ENCODE results near the gene TMEM31. TPM values are rescaled to one million over a fixed set of nuclear protein-coding genes. Genes with fewer than 3 reads are reported as not detected.

The TMEM31 gene
- total and polyA plus RNA-seq, 2 donors (not counting 3 experiments of a cell fraction or from before 2014, with no cell fraction given) = not detected

DNA sequence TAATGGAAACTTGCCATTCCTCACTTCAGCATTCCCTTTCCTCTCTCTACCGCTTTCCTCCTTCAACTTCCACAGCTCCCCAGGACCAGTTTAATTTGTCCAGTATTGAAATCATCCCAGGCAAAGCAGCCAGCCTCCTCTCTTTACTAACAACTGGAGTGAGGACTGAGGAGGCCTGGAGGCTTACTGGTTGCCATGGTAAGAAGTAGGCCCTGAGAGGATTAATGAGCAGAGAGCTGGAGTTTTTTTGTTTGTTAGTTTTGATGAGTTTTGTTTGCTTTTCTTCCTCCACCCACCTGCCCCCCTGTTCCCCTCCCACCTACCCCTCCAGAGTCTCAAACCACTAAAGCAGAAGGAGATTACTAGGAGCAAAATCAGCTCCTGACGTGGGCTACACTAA is 36.5 kb downstream of the TMEM31 start:
- POLR2A ChIA-PET = interaction anchor here (0.6 kb wide), 1 partner anchor 246 kb away, joined by 3 read pairs; no protein-coding TSS in a partner anchor
- intact Hi-C loops (cut with micrococcal nuclease) = no loop called here
- no peak for FAIRE-seq
- H4K20me1 ChIP-seq (replicated peaks; ENCODE audit: control insufficient read depth, extremely low read depth, insufficient read depth, low read length) = no peaks in the 10 kb centered on the region
- no peaks in the 10 kb centered on the region for H3K79me2 ChIP-seq (ENCODE audit: control insufficient read depth, insufficient read depth, low read length)
- H3K27me3 ChIP-seq (ENCODE audit: control insufficient read depth in 2 of 2, insufficient read depth in 2 of 2, low read length in 2 of 2) = peaks cover 0 to 3% of the 10 kb centered on the region in 2 experiments
- CTCF ChIA-PET = no interaction called here
- no peaks in the 10 kb centered on the region for H3K9me1 ChIP-seq (replicated peaks; ENCODE audit: control insufficient read depth, extremely low read depth, insufficient read depth, low read length)
- dilution Hi-C loops (cut with MboI; ENCODE audit: extremely low pct_ligation_motif_present, low sequenced_read_pairs) = no loop called here
- no peak overlapping the region for H3K4me2 ChIP-seq (ENCODE audit: insufficient read depth, low read length)
- no peak overlapping the region for H3K4me3 ChIP-seq (replicated peaks in 1 of 3; ENCODE audit: insufficient read depth in 1 of 3, low read depth in 1 of 3, low read length in 3 of 3)
- H3K9ac ChIP-seq (replicated peaks; ENCODE audit: extremely low read depth, insufficient read depth, low read length) = no peak overlapping the region
- H3K36me3 ChIP-seq (ENCODE audit: control insufficient read depth in 2 of 2, extremely low read depth in 1 of 2, insufficient read depth in 2 of 2, low read length in 2 of 2) = no peaks in the 10 kb centered on the region
- no peak overlapping the region for H2AFZ ChIP-seq (ENCODE audit: low read depth, low read length)
- no peaks in the 10 kb centered on the region for H3K9me3 ChIP-seq (replicated peaks; ENCODE audit: control insufficient read depth, insufficient read depth, low read length)
- BruUV-seq (replicated peaks) = no TSS peak
- H3K4me1 ChIP-seq (ENCODE audit: control insufficient read depth, extremely low read depth, insufficient read depth, low read length) = no peaks in the 10 kb centered on the region
- DNase-seq (ENCODE audit: low read depth, low spot score) = no peak
- H3K27ac ChIP-seq (ENCODE audit: insufficient read depth, low read depth, low read length) = no peak overlapping the region
- TF ChIP-seq EZH2 (IDR thresholded peaks at IDR 0.05; ENCODE audit: borderline replicate concordance, low read depth, low read length, severe bottlenecking) (no peak), MYC (IDR thresholded peaks at IDR 0.05; ENCODE audit: low read depth, low read length) (no peak), JUN (IDR thresholded peaks at IDR 0.05; ENCODE audit: borderline replicate concordance, insufficient read depth, insufficient read length, low read depth) (no peak), GATA2 (IDR thresholded peaks at IDR 0.05; ENCODE audit: insufficient read depth, insufficient read length, low read depth, low read length) (no peak)
- TF ChIP-seq, protein P1, sequence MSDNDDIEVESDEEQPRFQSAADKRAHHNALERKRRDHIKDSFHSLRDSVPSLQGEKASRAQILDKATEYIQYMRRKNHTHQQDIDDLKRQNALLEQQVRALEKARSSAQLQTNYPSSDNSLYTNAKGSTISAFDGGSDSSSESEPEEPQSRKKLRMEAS (IDR thresholded peaks at IDR 0.05; ENCODE audit: insufficient read depth, insufficient read length) = no peak
- TF ChIP-seq, protein P2, sequence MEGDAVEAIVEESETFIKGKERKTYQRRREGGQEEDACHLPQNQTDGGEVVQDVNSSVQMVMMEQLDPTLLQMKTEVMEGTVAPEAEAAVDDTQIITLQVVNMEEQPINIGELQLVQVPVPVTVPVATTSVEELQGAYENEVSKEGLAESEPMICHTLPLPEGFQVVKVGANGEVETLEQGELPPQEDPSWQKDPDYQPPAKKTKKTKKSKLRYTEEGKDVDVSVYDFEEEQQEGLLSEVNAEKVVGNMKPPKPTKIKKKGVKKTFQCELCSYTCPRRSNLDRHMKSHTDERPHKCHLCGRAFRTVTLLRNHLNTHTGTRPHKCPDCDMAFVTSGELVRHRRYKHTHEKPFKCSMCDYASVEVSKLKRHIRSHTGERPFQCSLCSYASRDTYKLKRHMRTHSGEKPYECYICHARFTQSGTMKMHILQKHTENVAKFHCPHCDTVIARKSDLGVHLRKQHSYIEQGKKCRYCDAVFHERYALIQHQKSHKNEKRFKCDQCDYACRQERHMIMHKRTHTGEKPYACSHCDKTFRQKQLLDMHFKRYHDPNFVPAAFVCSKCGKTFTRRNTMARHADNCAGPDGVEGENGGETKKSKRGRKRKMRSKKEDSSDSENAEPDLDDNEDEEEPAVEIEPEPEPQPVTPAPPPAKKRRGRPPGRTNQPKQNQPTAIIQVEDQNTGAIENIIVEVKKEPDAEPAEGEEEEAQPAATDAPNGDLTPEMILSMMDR (IDR thresholded peaks at IDR 0.05; ENCODE audit: extremely low read depth in 1 of 2, insufficient read depth in 1 of 2, low read depth in 1 of 2, low read length in 2 of 2) = no peak
